ENCODE results near the gene CTXN1. TPM values are rescaled to one million over a fixed set of nuclear protein-coding genes. Genes with fewer than 3 reads are reported as not detected.

CTXN1 gene
- total RNA-seq, 1 donor from 2014 or later: 129 TPM

DNA sequence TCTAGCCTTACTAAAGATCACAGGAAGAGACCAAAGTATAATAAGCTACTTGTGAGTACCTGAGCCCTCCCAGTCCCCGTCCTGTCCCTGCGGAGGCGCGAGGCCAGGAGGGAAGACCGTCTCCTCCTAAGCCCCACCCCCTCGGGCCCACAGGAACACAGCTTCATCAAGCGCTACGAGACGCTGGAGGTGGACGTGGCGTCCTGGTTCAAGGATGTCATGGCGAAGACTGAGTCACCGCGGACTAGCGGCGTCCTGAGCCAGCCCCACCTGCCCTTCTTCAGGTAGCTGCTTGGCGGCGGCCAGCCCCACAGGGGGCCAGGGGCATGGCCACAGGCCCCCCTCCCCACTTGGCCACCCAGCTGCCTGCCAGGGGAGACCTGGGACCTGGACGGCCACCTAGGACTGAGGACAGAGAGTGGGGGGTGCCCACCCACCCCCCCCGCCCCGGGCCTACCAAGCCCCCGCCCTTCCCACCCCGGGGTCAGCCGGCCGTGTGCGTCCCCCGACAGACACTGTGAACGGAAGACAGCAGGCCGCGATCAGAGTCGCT, 13.7 kb downstream of the CTXN1 start:
- no peak for DNase-seq (ENCODE audit: low read depth, low spot score)
- Mint-ChIP-seq H3K4me3 (peak overlapping the region; percentile 51), H3K4me1 (peaks cover 10% of the 10 kb centered on the region), H3K36me3 (ENCODE audit: low read depth) (no peaks in the 10 kb centered on the region), H3K9me3 (no peaks in the 10 kb centered on the region), H3K27ac (ENCODE audit: unreplicated experiment) (no peak overlapping the region), H3K27me3 (ENCODE audit: low read depth) (peaks cover 41% of the 10 kb centered on the region)
- TF ChIP-seq, protein P1, sequence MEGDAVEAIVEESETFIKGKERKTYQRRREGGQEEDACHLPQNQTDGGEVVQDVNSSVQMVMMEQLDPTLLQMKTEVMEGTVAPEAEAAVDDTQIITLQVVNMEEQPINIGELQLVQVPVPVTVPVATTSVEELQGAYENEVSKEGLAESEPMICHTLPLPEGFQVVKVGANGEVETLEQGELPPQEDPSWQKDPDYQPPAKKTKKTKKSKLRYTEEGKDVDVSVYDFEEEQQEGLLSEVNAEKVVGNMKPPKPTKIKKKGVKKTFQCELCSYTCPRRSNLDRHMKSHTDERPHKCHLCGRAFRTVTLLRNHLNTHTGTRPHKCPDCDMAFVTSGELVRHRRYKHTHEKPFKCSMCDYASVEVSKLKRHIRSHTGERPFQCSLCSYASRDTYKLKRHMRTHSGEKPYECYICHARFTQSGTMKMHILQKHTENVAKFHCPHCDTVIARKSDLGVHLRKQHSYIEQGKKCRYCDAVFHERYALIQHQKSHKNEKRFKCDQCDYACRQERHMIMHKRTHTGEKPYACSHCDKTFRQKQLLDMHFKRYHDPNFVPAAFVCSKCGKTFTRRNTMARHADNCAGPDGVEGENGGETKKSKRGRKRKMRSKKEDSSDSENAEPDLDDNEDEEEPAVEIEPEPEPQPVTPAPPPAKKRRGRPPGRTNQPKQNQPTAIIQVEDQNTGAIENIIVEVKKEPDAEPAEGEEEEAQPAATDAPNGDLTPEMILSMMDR (conservative IDR thresholded peaks at IDR 0.05): no peak

DNA sequence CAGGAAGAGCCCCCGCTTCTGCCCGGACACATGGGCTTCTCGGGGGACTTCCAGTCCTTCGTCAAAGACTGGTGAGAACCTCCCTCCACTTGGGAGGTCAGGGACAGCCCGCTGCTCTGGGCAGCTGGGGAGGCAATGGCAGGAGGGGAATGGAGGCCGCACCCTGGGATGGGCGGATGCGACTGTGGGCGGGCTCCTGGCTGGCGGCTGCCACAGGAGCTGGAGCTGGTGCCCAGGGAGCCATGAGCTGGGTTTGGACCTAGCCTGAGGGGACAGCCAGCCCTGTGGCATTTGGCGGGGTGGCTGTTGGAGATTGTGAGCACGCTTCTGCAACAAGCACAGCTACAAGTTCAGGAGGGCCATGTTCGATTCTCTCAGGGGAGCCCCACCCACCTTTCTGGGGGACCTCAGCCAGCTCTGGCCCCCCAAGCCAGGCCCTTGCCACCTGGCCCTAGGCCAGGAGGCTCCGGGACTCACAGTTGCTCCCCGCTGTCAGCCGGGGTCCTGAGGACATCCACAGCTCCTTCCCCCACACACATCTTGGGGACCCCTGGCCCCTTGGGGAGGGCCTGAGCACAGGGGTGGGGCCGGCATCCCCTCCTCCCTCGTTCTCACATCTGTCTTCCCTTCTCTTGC, 14.3 kb downstream of the CTXN1 start:
- DNase-seq (ENCODE audit: low read depth, low spot score): no peak
- Mint-ChIP-seq H3K36me3 (ENCODE audit: low read depth) (no peaks in the 10 kb centered on the region), H3K27ac (ENCODE audit: unreplicated experiment) (no peak overlapping the region), H3K27me3 (ENCODE audit: low read depth) (peaks cover 36% of the 10 kb centered on the region), H3K9me3 (no peaks in the 10 kb centered on the region), H3K4me1 (peaks cover 6% of the 10 kb centered on the region), H3K4me3 (peak overlapping the region; percentile 51)
- TF ChIP-seq, protein P1 (conservative IDR thresholded peaks at IDR 0.05): no peak

DNA sequence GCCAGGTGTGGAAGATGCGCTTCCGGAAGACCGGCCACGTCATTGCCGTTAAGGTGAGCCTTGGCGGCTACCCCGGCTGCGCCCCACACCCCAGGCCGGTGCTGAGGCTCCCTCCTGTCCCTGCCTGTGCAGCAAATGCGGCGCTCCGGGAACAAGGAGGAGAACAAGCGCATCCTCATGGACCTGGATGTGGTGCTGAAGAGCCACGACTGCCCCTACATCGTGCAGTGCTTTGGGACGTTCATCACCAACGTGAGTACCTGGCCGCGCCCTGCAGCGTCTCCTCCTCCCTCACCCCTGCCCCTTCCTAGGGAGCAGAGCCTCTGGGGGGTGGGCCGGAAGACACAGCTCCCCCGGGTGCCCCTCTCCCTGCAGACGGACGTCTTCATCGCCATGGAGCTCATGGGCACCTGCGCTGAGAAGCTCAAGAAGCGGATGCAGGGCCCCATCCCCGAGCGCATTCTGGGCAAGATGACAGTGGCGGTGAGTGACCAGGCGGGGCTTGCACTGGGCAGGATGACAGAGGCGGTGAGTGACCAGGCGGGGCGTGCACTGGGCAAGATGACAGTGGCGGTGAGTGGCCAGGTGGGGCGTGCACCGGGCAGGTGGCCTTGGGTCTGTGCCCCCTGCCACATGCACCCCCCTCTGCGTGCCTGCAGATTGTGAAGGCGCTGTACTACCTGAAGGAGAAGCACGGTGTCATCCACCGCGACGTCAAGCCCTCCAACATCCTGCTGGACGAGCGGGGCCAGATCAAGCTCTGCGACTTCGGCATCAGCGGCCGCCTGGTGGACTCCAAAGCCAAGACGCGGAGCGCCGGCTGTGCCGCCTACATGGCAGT, 15.4 kb downstream of the CTXN1 start:
- peaks cover 2% of the 10 kb centered on the region for H3K36me3 Mint-ChIP-seq (ENCODE audit: low read depth)
- no peaks in the 10 kb centered on the region for H3K9me3 Mint-ChIP-seq
- peaks cover 5% of the 10 kb centered on the region for H3K4me1 Mint-ChIP-seq
- peak overlapping the region; percentile 61 for H3K4me3 Mint-ChIP-seq
- no peak overlapping the region for H3K27ac Mint-ChIP-seq (ENCODE audit: unreplicated experiment)
- peaks cover 27% of the 10 kb centered on the region for H3K27me3 Mint-ChIP-seq (ENCODE audit: low read depth)
- DNase-seq (ENCODE audit: low read depth, low spot score): no peak
- TF ChIP-seq, protein P1 (conservative IDR thresholded peaks at IDR 0.05): no peak

DNA sequence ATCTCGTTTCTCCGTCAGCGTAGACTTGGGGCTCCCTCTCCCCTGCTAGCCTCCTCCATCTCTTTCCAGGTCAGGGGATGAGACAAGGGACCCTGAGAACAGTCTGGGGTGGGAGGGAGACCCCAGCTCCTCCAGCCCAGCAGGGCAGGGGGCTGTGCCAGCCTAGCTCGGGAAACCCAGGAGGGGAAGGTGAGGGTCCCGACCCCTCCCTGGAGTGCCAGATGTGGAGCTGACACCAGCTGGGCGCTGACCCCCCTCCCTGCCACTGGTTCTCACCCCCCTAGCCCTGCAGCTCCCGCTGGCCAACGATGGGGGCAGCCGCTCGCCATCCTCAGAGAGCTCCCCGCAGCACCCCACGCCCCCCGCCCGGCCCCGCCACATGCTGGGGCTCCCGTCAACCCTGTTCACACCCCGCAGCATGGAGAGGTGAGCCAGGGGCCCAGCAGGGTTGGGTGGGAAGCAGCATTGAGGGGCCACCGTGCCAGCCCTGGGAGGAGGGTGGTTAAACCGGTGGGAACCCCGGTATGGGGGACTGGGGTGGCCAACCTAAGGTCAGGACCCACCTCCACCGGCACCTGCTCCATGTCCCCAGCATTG, 16.4 kb downstream of the CTXN1 start:
- peaks cover 18% of the 10 kb centered on the region for H3K27me3 Mint-ChIP-seq (ENCODE audit: low read depth)
- no peak overlapping the region for H3K27ac Mint-ChIP-seq (ENCODE audit: unreplicated experiment)
- no peak for DNase-seq (ENCODE audit: low read depth, low spot score)
- no peaks in the 10 kb centered on the region for H3K9me3 Mint-ChIP-seq
- no peak overlapping the region for H3K4me3 Mint-ChIP-seq
- H3K36me3 Mint-ChIP-seq (ENCODE audit: low read depth): peaks cover 2% of the 10 kb centered on the region
- peaks cover 12% of the 10 kb centered on the region for H3K4me1 Mint-ChIP-seq
- TF ChIP-seq, protein P1 (conservative IDR thresholded peaks at IDR 0.05): no peak

GRCh38 chr19:7908742-7909461, 17.0 kb downstream of the CTXN1 start:
- Mint-ChIP-seq H3K9me3 (no peaks in the 10 kb centered on the region), H3K4me3 (peak overlapping the region; percentile 62), H3K27me3 (ENCODE audit: low read depth) (peaks cover 14% of the 10 kb centered on the region), H3K4me1 (peaks cover 14% of the 10 kb centered on the region), H3K36me3 (ENCODE audit: low read depth) (peaks cover 2% of the 10 kb centered on the region), H3K27ac (ENCODE audit: unreplicated experiment) (no peak overlapping the region)
- no peak for DNase-seq (ENCODE audit: low read depth, low spot score)
- TF ChIP-seq, protein P1 (conservative IDR thresholded peaks at IDR 0.05): no peak

All from neural crest cell (in vitro differentiated cells).